Stimulated activated CD8-positive, alpha-beta memory T cell treated with anti-CD3 and anti-CD28 coated beads, Interleukin-7, amount 100 ng/mL, for 1 hour (primary cell): ENCODE data around the gene SPATA6.
"Not testable (repeated sequence)": the region's sequence is repeated elsewhere in the genome, so short reads cannot be mapped to it uniquely, and the experiment has no call there.

ENCODE experiments used
- DNase-seq, 2 donors: peaks; one replicate each; pipeline ENCODE4 v3.0.0-alpha.2; 2020; ENCODE audit warnings: low read depth in 2 of 2

The SPATA6 gene

DNA sequence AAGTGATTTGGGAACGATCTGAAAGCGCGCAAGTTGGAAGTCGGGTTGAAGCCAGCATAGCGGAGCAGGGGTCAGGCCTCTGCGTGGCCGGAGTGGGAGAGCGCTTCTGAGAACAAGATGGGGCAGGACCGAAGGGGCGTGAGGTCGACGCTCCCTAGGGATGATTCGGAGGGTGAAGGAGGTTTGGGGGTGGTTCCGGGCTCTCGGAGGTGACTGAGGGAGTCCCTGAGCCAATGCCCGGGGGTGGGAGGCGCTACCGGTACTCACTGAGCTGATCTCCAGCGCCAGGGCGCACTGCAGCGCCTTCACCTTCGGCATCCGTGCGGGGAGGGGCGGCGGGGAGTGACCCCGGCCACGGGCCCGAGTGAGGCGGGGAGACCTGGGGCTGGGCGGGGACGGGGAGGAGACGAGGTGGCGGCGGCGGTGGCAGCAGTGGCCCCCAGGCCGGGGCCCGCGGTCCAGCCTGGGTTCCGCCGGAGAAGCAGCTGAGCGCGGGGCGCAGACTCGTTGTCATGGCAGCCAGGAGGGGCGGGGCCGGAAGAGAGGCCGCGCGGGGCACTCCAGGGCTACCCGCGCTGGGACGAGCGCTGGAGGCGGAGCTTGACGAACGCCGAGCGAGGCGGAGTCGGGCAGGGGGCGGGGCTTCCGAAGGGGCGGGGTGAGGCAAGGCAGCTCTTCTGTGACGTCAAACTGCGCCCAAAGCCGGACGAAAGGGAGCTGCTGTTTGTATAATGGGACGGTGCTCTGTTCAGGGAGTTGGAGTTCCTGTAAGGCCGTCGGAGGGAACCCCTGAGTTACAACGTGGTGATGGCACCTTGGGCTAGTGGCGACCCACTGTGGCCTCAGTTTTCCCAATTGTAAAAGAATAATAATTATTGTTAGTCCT lies at the start of gene SPATA6:
SPATA6 (minus strand) TSS at position 514 of the 886 bp plus-strand sequence; CDS start at position 318, 196 bp downstream.
- peak; percentile 86 for DNase-seq

- not testable (repeated sequence) for DNase-seq
Observed at GRCh38 chr1:48519896-48520295, 47.9 kb upstream of the SPATA6 start.

GRCh38 chr1:48506870-48507269 lies 34.9 kb upstream of the SPATA6 start:
- no peak for DNase-seq

DNA sequence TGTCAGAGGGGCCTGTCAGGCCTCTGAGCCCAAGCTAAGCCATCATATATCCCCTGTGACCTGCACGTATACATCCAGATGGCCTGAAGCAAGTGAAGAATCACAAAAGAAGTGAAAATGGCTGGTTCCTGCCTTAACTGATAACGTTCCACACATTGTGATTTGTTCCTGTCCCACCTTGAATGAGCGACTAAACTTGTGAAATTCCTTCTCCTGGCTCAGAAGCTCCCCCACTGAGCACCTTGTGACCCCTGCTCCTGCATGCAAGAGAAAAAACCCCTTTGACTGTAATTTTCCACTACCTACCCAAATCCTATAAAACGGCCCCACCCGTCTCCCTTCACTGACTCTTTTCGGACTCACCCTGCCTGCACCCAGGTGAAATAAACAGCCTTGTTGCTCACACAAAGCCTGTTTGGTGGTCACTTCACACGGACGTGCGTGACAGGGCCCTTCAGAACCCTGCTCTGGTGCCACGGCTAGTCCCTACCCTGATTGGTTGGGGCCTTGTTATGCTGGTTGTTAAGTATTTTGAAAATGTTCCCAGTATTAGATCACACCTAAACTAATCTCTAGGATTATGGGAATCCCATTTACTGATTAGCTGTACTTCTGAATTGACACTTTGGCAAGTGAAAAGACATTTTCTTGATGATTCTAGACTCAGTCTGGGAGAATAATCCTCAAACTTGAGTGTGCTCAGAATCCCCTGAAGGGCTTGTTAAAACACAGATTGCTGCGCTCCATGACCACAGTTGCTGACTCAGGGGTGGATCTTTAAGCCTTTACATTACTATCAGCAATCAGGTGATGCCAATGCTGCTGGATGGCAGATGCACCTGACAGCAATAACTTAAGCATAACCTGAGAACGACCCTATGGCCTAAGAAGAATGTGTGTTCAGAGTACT lies 28.8 kb upstream of the SPATA6 start:
- no peak for DNase-seq

- no peak for DNase-seq
Observed at GRCh38 chr1:48499211-48499735, 27.3 kb upstream of the SPATA6 start.

- DNase-seq: peak; percentile 24 to 51
Observed at GRCh38 chr1:48498096-48498791, 26.2 kb upstream of the SPATA6 start.

- no peak for DNase-seq
Observed at GRCh38 chr1:48495911-48496310, 23.9 kb upstream of the SPATA6 start.

- DNase-seq: no peak
Observed at GRCh38 chr1:48495166-48495565, 23.2 kb upstream of the SPATA6 start.

DNA sequence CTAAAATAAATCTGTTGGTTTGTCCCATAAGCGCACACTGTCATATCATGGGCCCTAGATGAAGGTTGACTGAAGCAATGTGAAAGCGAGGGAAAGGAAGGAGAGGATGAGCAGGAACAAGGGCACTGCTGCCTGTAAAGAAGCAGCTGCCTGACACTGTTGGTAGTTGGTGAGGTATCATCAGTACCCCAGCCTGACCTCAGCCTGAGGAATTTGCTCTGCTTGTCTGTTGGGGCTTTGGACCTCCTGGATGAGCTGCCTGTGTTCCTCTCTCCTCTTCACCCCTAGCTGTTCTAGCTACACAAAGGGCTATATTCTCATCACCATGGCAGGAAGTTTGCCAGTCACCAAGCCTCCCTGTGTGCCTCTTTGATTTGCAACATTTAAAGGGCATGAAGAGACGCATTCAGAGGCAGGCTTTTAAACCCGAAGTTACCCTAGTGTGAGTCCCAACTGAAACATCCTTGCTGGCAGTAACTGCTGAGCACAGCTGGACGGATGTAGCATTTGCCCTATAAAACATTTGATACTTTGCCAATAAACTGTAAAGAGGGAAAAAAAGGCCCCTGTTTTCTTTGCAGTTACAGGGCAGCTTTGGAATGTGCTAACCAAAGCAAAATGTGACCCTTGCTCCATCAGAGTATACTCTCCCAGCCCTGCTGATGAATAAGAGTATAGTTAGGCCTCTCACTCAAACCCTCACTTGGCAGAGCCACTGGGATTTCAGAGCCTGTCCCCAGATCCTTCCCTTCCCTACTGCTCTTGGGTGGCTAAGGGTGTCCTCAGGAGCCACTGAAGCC lies 22.2 kb upstream of the SPATA6 start:
- DNase-seq: no peak

DNA sequence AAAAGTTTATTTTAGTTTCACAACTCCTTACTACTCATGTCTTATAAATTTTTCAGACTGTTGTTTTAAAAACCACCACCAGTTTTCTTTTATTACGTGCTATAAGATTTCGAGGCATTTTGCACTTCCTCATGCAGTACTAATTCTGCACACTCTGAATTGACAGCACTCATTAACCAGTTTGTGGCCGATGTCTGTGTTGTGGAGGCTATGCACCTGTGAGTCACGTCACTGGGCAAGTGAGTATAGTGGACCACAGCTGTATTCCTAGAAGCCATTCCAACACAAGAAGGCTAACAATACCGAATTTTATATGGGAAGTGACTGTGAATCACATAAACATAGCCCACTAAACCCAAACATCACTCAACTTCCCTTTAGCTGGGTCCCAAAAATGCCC lies 21.0 kb upstream of the SPATA6 start:
- DNase-seq: no peak

- DNase-seq: no peak
Observed at GRCh38 chr1:48492392-48492791, 20.4 kb upstream of the SPATA6 start.

- no peak for DNase-seq
Observed at GRCh38 chr1:48488721-48489120, 16.7 kb upstream of the SPATA6 start.

- DNase-seq: no peak
Observed at GRCh38 chr1:48480504-48480903, 8.5 kb upstream of the SPATA6 start.

- not testable (repeated sequence) for DNase-seq
Observed at GRCh38 chr1:48480023-48480422, 8.0 kb upstream of the SPATA6 start.

GRCh38 chr1:48472638-48473037 lies 634 bp upstream of the SPATA6 start:
- DNase-seq: no peak

GRCh38 chr1:48470950-48471690 lies 884 bp downstream of the SPATA6 start:
- DNase-seq: no peak

DNA sequence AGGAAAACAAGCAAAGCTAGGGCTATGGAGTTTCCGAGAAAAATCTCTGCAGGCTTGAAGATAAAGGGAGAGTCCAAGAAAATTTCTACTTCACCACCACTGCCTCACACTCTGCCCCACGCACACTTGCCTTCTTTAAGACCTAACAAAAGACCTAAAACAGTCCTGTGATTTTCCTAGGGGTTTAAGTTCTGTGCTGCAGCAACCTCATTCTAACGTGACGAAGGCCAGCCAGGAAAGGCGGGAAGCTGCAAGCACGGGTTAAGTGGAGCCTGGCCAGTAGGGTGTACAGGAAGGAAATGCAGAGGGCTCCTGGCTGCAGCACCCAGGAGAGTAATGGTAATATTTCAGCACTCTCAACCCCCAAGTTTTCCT lies 1.5 kb downstream of the SPATA6 start:
- DNase-seq: no peak

DNA sequence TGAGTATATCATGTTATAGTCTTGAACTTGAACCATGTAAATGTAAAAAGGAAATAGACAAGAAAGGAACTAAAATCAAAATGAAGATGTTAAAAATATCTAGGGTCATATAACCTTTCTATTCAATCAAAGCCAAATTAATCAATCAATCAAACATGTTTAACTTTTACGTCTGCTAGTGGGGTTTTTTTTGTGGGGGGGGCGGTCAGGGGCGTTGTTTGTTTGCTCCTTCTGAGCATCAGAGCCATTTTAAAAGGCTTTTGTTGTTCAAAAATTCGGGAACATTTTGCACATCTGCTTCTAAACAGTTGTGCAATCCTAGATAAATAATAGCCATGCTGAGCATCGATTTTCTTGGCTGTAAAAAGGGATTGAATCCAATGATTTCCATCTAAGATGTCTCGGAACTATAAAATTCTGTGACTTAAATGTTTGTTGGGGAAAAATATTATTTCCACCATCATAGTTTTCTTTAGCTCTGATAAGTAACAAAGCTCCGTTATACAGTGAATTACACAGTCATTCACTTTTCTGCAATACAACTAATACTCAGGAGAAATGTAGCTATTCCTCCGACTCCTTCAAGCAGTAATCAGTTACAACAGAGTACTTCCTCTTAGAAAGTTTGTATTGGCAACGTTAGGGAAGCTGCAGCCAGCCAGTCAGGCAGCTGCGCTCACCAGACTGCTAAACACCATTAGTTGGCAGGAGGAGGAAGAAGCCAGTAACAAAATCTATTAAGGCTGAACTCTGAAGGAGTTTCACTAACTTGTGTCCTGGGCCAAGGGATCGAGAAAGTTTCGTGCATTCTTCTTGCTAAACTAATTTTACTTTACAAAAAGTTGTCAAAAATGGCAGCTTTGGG lies 2.2 kb downstream of the SPATA6 start:
- no peak for DNase-seq

DNA sequence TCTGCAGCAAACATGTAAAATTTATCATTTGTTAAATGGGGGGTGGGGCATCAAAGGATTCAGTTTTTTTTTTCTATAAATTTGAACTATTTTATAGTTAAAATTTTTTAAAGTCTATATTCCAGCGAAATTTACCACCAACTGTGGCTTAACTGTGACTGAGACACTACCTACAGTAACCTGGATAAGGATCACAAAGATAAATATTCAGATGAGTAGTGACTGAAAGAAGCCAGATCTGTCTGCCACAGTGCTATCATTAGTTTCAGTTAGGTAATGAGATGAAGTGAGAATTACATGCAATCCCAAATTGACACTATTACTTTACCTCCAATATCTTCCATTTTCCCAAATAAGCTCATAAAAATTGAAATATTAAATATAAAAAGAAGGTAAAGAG lies 5.4 kb downstream of the SPATA6 start:
- no peak for DNase-seq
